ENCODE results near the gene RASSF3. TPM values are rescaled to one million over a fixed set of nuclear protein-coding genes. Genes with fewer than 3 reads are reported as not detected.

RASSF3 gene
- total RNA-seq, 1 donor = 13.8 TPM

GRCh38 chr12:64681200-64682052 lies 71.1 kb downstream of the RASSF3 start:
- Histone ChIP-seq H2AFZ (ENCODE audit: low read length) (no peak overlapping the region), H3K27ac (ENCODE audit: low read depth, low read length) (no peak overlapping the region), H3K79me2 (ENCODE audit: insufficient read depth, low read length) (peaks cover 49% of the 10 kb centered on the region)

DNA sequence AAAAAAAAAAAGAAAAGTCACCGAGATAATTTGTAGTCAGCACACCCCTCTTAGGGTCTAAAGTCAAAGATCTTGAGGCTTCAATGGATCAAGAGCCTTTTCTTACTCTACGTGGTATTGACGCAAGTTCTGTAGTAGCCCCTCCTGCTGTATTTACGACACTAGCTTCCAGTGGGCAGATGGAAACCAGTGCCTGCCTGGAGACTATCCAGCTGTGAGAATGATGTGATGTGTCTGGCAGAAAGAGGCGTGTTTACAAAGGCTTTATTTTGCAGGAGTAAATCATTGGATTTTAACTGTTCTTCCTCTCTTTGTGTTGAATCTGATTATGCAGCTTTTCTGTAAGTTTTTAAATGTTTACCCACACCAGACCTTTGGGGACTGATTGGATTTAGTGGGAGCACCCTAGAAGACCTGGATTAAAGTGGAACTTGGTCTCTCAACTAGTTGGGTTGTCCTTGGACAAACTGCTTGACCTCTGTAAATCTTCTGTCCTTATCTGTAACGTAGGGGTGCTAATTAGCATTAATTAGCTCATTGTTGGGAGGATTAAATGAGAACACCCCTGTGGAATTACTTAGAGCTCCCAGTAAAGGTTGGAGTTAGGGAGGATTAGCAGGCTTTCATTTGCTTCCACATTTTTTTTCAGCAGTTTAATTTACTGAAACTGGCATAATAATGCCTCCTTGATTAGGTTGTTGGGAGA lies 72.4 kb downstream of the RASSF3 start:
- Histone ChIP-seq H3K9me3 (ENCODE audit: low read depth, low read length) (no peaks in the 10 kb centered on the region), H3K4me3 (ENCODE audit: insufficient read depth, low read length) (no peak overlapping the region), H3K4me1 (ENCODE audit: insufficient read depth, low read length) (peaks cover 19% of the 10 kb centered on the region), H3K36me3 (ENCODE audit: insufficient read depth, low read length) (peaks cover 2% of the 10 kb centered on the region), H4K20me1 (ENCODE audit: insufficient read depth, low read length) (no peaks in the 10 kb centered on the region), H3K79me2 (ENCODE audit: insufficient read depth, low read length) (peaks cover 42% of the 10 kb centered on the region), H3K4me2 (ENCODE audit: insufficient read depth, low read length) (peak overlapping the region; percentile 23), H2AFZ (ENCODE audit: low read length) (no peak overlapping the region), H3K27me3 (ENCODE audit: insufficient read depth, low read length) (no peaks in the 10 kb centered on the region), H3K27ac (ENCODE audit: low read depth, low read length) (no peak overlapping the region)
- TF ChIP-seq CTCF (IDR thresholded peaks at IDR 0.05; ENCODE audit: extremely low read depth, low read depth, low read length) = no peak
- no peak for DNase-seq (ENCODE audit: insufficient read length, low spot score, missing footprints)

More at GRCh38 chr12:64681200-64682052, 71.1 kb downstream of the RASSF3 start:
- TF ChIP-seq CTCF (IDR thresholded peaks at IDR 0.05; ENCODE audit: extremely low read depth, low read depth, low read length) = no peak
- Histone ChIP-seq H3K9me3 (ENCODE audit: low read depth, low read length) (no peaks in the 10 kb centered on the region), H3K4me3 (ENCODE audit: insufficient read depth, low read length) (no peak overlapping the region), H3K4me1 (ENCODE audit: insufficient read depth, low read length) (peaks cover 19% of the 10 kb centered on the region), H3K36me3 (ENCODE audit: insufficient read depth, low read length) (no peaks in the 10 kb centered on the region), H3K27me3 (ENCODE audit: insufficient read depth, low read length) (no peaks in the 10 kb centered on the region), H4K20me1 (ENCODE audit: insufficient read depth, low read length) (no peaks in the 10 kb centered on the region), H3K4me2 (ENCODE audit: insufficient read depth, low read length) (no peak overlapping the region)
- DNase-seq (ENCODE audit: insufficient read length, low spot score, missing footprints) = no peak

GRCh38 chr12:64683816-64684543 lies 73.7 kb downstream of the RASSF3 start:
- no peak for DNase-seq (ENCODE audit: insufficient read length, low spot score, missing footprints)

More at GRCh38 chr12:64683816-64684543, 73.7 kb downstream of the RASSF3 start:
- no peak for TF ChIP-seq CTCF (IDR thresholded peaks at IDR 0.05; ENCODE audit: extremely low read depth, low read depth, low read length)
- Histone ChIP-seq H3K27me3 (ENCODE audit: insufficient read depth, low read length) (no peaks in the 10 kb centered on the region), H3K79me2 (ENCODE audit: insufficient read depth, low read length) (peaks cover 31% of the 10 kb centered on the region), H3K9me3 (ENCODE audit: low read depth, low read length) (no peaks in the 10 kb centered on the region), H3K27ac (ENCODE audit: low read depth, low read length) (no peak overlapping the region), H4K20me1 (ENCODE audit: insufficient read depth, low read length) (no peaks in the 10 kb centered on the region), H3K36me3 (ENCODE audit: insufficient read depth, low read length) (peaks cover 2% of the 10 kb centered on the region), H3K4me3 (ENCODE audit: insufficient read depth, low read length) (no peak overlapping the region), H3K4me2 (ENCODE audit: insufficient read depth, low read length) (no peak overlapping the region), H3K4me1 (ENCODE audit: insufficient read depth, low read length) (peaks cover 16% of the 10 kb centered on the region), H2AFZ (ENCODE audit: low read length) (no peak overlapping the region)

Data from osteoblast (primary cell).